Measurements from ENCODE around the gene SPOCK2.

SPOCK2 gene

GRCh38 chr10:72063703-72064391, 24.5 kb downstream of the SPOCK2 start:
- Histone ChIP-seq H3K27me3 (ENCODE audit: low read depth, low read length) (no peaks in the 10 kb centered on the region), H3K79me2 (ENCODE audit: low read length) (no peaks in the 10 kb centered on the region), H3K9ac (ENCODE audit: low read length) (no peak overlapping the region), H3K27ac (ENCODE audit: low read length) (no peak overlapping the region), H4K20me1 (ENCODE audit: insufficient read depth, low read length) (no peaks in the 10 kb centered on the region), H3K4me1 (ENCODE audit: low read length) (peaks cover 15% of the 10 kb centered on the region), H3K9me3 (ENCODE audit: insufficient read depth, low read length) (no peaks in the 10 kb centered on the region), H3K4me2 (ENCODE audit: low read length) (no peak overlapping the region), H2AFZ (ENCODE audit: low read depth, low read length) (no peak overlapping the region), H3K36me3 (replicated peaks; ENCODE audit: low read depth, low read length) (no peaks in the 10 kb centered on the region), H3K4me3 (ENCODE audit: low read length) (no peak overlapping the region)
- no peak for TF ChIP-seq CTCF (IDR thresholded peaks at IDR 0.05; ENCODE audit: low read depth, low read length)
- TF ChIP-seq EZH2phosphoT487 (IDR thresholded peaks at IDR 0.05; ENCODE audit: low read depth): no peak

DNA sequence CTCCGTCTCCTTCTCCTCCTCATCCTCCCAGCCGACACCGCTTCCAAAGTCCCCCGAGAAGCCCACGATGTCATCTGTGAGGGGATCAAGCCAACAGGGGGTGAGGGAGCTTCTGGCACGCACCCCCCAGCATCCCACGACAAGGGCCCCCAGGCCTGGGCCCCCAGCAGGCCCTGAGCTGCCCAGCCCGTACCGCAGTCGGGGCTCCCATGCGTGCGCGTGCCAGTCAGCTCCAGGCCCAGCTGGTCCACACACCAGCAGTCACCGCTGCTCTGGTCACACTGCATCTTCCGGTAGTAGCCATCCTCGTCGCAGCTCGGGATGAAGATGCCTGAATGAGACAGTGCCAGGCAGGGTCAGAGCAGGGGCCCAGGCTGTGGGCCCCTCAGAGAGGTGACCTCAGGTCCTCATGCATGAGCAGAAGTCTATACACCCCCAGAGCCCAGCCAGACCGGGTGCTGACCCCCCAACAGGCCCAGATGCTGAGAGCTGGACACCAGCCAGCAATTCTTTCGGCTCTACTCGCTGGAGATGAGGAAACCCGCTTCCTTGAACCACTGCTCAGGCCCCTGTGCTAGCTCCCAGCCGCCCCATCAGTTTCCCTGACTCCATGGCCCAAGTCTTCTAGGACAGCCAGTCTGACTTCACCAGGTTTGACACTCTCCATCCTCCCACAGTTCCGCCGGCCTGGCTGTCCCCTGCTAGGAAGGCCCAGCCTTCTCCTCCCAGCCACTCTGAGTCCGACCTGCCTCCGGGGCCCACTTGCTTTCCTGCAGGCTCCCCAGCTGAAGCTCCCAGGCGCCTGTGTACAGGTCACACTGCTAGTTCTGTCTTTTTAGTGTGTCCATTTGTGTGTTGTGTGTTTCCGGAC, 25.3 kb downstream of the SPOCK2 start:
- Histone ChIP-seq H3K27ac (ENCODE audit: low read length) (no peak overlapping the region), H3K9me3 (ENCODE audit: insufficient read depth, low read length) (no peaks in the 10 kb centered on the region), H3K4me3 (ENCODE audit: low read length) (no peak overlapping the region), H3K36me3 (replicated peaks; ENCODE audit: low read depth, low read length) (no peaks in the 10 kb centered on the region), H2AFZ (ENCODE audit: low read depth, low read length) (no peak overlapping the region), H3K4me2 (ENCODE audit: low read length) (no peak overlapping the region), H3K9ac (ENCODE audit: low read length) (no peak overlapping the region), H3K4me1 (ENCODE audit: low read length) (peaks cover 15% of the 10 kb centered on the region), H3K27me3 (ENCODE audit: low read depth, low read length) (no peaks in the 10 kb centered on the region), H3K79me2 (ENCODE audit: low read length) (no peaks in the 10 kb centered on the region), H4K20me1 (ENCODE audit: insufficient read depth, low read length) (no peaks in the 10 kb centered on the region)
- TF ChIP-seq EZH2phosphoT487 (IDR thresholded peaks at IDR 0.05; ENCODE audit: low read depth): no peak
- no peak for TF ChIP-seq CTCF (IDR thresholded peaks at IDR 0.05; ENCODE audit: low read depth, low read length)

DNA sequence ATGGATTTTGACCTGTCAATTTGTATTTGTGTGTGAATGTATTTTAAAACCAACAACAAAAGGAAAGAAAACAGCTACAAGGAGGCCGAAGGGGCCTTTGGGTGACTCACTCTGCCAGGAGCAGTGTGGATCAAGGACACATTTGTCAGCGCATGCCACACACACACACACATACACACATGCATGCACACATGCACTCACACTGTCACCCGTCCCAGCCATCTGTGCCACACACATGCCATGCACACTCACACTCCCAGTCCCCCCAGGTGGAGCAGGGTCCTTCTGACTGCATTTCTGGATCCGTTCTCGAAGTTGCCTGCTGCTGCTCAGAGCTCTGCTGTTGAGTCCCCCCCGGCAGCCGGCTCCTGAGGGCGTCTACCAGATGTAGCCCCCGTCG, 26.0 kb downstream of the SPOCK2 start:
- H3K9ac ChIP-seq (ENCODE audit: low read length): no peak overlapping the region
- H3K36me3 ChIP-seq (replicated peaks; ENCODE audit: low read depth, low read length): no peaks in the 10 kb centered on the region
- H3K4me1 ChIP-seq (ENCODE audit: low read length): peaks cover 15% of the 10 kb centered on the region
- H3K27me3 ChIP-seq (ENCODE audit: low read depth, low read length): no peaks in the 10 kb centered on the region
- H3K79me2 ChIP-seq (ENCODE audit: low read length): no peaks in the 10 kb centered on the region
- H3K27ac ChIP-seq (ENCODE audit: low read length): no peak overlapping the region
- no peaks in the 10 kb centered on the region for H4K20me1 ChIP-seq (ENCODE audit: insufficient read depth, low read length)
- TF ChIP-seq EZH2phosphoT487 (IDR thresholded peaks at IDR 0.05; ENCODE audit: low read depth) (no peak), CTCF (IDR thresholded peaks at IDR 0.05; ENCODE audit: low read depth, low read length) (no peak)
- no peak overlapping the region for H3K4me2 ChIP-seq (ENCODE audit: low read length)
- no peak overlapping the region for H2AFZ ChIP-seq (ENCODE audit: low read depth, low read length)
- no peaks in the 10 kb centered on the region for H3K9me3 ChIP-seq (ENCODE audit: insufficient read depth, low read length)
- no peak overlapping the region for H3K4me3 ChIP-seq (ENCODE audit: low read length)

- H4K20me1 ChIP-seq (ENCODE audit: insufficient read depth, low read length): no peaks in the 10 kb centered on the region
- H3K4me2 ChIP-seq (ENCODE audit: low read length): no peak overlapping the region
- H3K4me3 ChIP-seq (ENCODE audit: low read length): no peak overlapping the region
- peaks cover 15% of the 10 kb centered on the region for H3K4me1 ChIP-seq (ENCODE audit: low read length)
- H3K27me3 ChIP-seq (ENCODE audit: low read depth, low read length): no peaks in the 10 kb centered on the region
- no peak overlapping the region for H3K9ac ChIP-seq (ENCODE audit: low read length)
- no peaks in the 10 kb centered on the region for H3K9me3 ChIP-seq (ENCODE audit: insufficient read depth, low read length)
- no peaks in the 10 kb centered on the region for H3K79me2 ChIP-seq (ENCODE audit: low read length)
- no peak overlapping the region for H2AFZ ChIP-seq (ENCODE audit: low read depth, low read length)
- TF ChIP-seq EZH2phosphoT487 (IDR thresholded peaks at IDR 0.05; ENCODE audit: low read depth): no peak
- TF ChIP-seq CTCF (IDR thresholded peaks at IDR 0.05; ENCODE audit: low read depth, low read length): no peak
- no peak overlapping the region for H3K27ac ChIP-seq (ENCODE audit: low read length)
- no peaks in the 10 kb centered on the region for H3K36me3 ChIP-seq (replicated peaks; ENCODE audit: low read depth, low read length)
These were observed 26.4 kb downstream of the SPOCK2 start for GRCh38 chr10:72061930-72062329.

All from OCI-LY3 (cell line).